IPS-18c (cell line): ENCODE measurements around the gene DPH6.
"Not testable (repeated sequence)": the region's sequence is repeated elsewhere in the genome, so short reads cannot be mapped to it uniquely, and the experiment has no call there.

Experiments used
- H3K4me3 ChIP-seq: 2 replicates; pipeline ENCODE4 v1.7.0; 2013; ENCODE audit warnings: low read depth, mild to moderate bottlenecking, low read length, moderate library complexity; ENCODE audit not compliant: insufficient read depth
- H3K9me3 ChIP-seq: one replicate; pipeline ENCODE4 v1.6.1; 2013; ENCODE audit warnings: mild to moderate bottlenecking, low read length, moderate library complexity; ENCODE audit not compliant: control insufficient read depth, insufficient read depth

Gene DPH6

GRCh38 chr15:35466476-35466875 lies 79.5 kb downstream of the DPH6 start:
- no peak overlapping the region for H3K4me3 ChIP-seq

GRCh38 chr15:35465783-35466182 lies 80.2 kb downstream of the DPH6 start:
- Histone ChIP-seq H3K4me3 (no peak overlapping the region), H3K9me3 (no peaks in the 10 kb centered on the region)

More at GRCh38 chr15:35466476-35466875, 79.5 kb downstream of the DPH6 start:
- H3K9me3 ChIP-seq: no peaks in the 10 kb centered on the region

DNA sequence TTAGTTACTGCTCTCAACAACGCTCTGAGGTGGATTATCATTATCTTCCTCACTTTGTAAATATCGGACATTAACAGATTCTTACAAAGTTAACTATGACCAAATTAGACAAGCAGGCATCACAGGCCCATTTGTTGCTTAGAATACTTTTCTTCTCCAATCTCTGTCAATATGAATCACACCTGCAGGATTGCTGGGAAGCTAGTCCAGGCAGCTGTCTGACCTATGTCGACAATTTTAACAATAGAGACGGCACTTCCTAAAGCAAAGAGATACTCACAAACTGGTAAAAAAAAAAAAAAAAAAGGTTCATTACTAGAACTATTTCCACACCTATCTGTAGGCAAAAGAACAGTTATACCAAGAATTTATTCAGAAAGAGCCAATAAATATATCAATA lies 85.3 kb downstream of the DPH6 start:
- Histone ChIP-seq H3K9me3 (no peaks in the 10 kb centered on the region), H3K4me3 (no peak overlapping the region)

GRCh38 chr15:35458176-35458856 lies 87.6 kb downstream of the DPH6 start:
- Histone ChIP-seq H3K4me3 (no peak overlapping the region), H3K9me3 (no peaks in the 10 kb centered on the region)

- no peaks in the 10 kb centered on the region for H3K9me3 ChIP-seq
- H3K4me3 ChIP-seq: no peak overlapping the region
Measured at GRCh38 chr15:35455201-35455600, 90.8 kb downstream of the DPH6 start.

- Histone ChIP-seq H3K9me3 (no peaks in the 10 kb centered on the region), H3K4me3 (no peak overlapping the region)
Measured at GRCh38 chr15:35450492-35450891, 95.5 kb downstream of the DPH6 start.

DNA sequence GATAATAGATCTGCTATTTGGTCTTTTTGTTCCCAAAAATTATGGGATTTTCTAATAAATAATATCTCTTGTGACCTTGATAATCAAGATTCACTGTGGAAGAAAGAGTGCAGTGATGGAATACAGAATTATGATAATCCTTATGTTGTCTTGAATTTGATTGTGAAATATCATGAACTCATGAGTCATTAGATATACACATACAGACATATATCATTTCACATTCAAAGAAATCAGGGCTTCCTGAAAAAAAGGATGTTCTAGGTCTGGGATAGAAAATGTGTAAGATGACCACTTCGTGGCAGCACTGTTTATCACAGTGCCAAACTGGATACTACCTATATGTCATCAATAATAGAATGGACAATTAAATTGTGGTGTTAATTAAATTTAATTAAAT lies 97.7 kb downstream of the DPH6 start:
- no peak overlapping the region for H3K4me3 ChIP-seq
- H3K9me3 ChIP-seq: no peaks in the 10 kb centered on the region

DNA sequence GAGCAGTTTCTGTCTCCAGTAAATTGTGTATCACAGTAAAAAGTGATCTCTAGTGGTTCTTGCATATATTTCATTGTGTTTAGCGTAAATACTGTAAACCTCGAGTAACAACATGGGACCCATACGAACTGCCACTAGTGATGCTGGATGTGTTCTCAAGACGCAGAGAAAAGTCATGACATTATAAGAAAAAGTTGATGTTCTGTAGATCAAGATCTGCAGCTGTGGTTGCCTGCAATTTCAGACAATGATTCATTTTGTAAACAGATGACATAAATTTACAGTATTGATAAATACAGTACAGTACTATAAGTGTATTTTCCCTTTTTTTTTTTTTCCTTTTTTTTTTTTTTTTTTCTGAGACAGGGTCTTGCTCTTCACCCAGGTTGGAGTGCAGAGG lies 100.1 kb downstream of the DPH6 start:
- H3K9me3 ChIP-seq: no peaks in the 10 kb centered on the region

DNA sequence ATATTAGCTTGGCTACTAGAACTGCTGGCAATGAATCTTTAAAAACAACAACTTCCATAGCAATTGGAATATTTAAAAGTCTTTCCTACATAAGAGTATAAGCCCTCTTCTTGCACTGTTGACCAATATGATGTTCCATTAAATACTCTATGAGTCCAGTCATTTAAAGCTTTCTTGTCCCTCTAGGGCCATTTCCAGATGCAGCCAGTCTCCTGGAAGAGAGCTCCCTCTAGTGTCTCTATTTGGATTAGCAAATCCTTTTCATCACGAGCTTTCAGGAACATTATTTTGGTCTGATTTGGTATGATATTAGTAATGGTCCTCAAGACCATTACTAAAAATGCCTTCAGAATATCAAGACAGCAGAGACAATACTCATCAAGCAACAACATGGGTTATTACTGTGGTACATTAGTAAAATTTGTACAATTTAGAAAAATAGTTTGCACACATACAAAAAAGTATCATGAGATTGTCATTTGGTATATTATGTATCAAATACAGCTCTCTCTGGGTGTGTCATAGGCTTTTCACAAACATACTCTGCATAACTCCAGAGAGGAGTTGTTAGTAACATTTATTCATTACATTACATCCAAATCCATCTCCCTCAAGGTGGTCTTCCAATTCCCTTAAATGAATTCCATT lies 101.3 kb downstream of the DPH6 start:
- Histone ChIP-seq H3K4me3 (no peak overlapping the region), H3K9me3 (no peaks in the 10 kb centered on the region)

More for the DNA sequence above, 100.1 kb downstream of the DPH6 start:
- H3K4me3 ChIP-seq: no peak overlapping the region

DNA sequence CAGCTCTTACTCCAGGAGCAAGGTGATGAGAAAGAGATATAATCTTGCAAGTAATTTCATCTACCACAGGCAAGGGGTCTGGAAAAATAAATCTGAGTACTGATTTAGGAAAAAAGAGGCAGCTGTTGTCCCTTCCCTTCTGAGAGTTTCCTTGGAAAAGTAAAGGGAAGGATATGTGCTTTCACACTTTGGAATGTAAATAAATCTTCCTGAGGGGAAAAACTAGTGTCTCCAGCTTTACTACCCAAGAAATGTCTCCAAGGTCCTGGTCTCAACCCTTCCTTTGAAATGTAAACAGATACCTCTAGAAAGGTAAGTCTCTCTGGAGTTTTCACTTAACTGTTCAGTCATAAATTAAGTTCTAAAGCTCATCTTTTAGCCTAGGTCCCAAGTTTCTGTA lies 102.6 kb downstream of the DPH6 start:
- H3K4me3 ChIP-seq: no peak overlapping the region
- no peaks in the 10 kb centered on the region for H3K9me3 ChIP-seq

GRCh38 chr15:35442742-35443141 lies 103.2 kb downstream of the DPH6 start:
- Histone ChIP-seq H3K4me3 (no peak overlapping the region), H3K9me3 (no peaks in the 10 kb centered on the region)

GRCh38 chr15:35441279-35441678 lies 104.7 kb downstream of the DPH6 start:
- not testable (repeated sequence) for H3K9me3 ChIP-seq, H3K4me3 ChIP-seq

GRCh38 chr15:35440265-35440664 lies 105.7 kb downstream of the DPH6 start:
- Histone ChIP-seq H3K4me3 (no peak overlapping the region), H3K9me3 (peaks cover 3% of the 10 kb centered on the region)

DNA sequence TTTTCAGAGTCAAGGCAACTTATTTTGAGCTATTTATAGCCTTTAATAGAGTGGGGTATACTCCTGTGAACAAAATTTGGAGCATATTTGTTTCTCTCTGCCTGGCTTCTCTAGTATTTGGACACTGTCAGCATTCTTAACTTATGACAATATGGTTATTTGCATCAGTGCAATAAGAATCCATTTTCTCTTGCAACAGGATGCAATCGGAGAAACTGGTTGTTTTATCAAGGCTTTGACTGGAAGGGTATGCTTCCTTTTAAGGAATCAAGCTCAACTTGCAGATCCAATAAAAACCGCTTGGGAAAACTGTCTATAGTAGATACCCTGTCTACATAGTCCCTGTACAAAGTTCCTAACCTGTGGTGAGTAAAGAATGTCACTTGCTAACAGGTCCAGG lies 106.7 kb downstream of the DPH6 start:
- H3K4me3 ChIP-seq: no peak overlapping the region
- peaks cover 3% of the 10 kb centered on the region for H3K9me3 ChIP-seq

GRCh38 chr15:35437157-35437556 lies 108.8 kb downstream of the DPH6 start:
- H3K9me3 ChIP-seq: peaks cover 3% of the 10 kb centered on the region
- no peak overlapping the region for H3K4me3 ChIP-seq

GRCh38 chr15:35436422-35436821 lies 109.5 kb downstream of the DPH6 start:
- H3K9me3 ChIP-seq: peaks cover 3% of the 10 kb centered on the region
- H3K4me3 ChIP-seq: no peak overlapping the region

- Histone ChIP-seq H3K9me3 (peaks cover 3% of the 10 kb centered on the region), H3K4me3 (no peak overlapping the region)
Measured at GRCh38 chr15:35431281-35431680, 114.7 kb downstream of the DPH6 start.

- Histone ChIP-seq H3K4me3 (no peak overlapping the region), H3K9me3 (no peaks in the 10 kb centered on the region)
Measured at GRCh38 chr15:35430301-35430700, 115.7 kb downstream of the DPH6 start.

GRCh38 chr15:35427496-35427895 lies 118.5 kb downstream of the DPH6 start:
- Histone ChIP-seq H3K9me3 (no peaks in the 10 kb centered on the region), H3K4me3 (no peak overlapping the region)
